ENCODE measurements around the gene ITGB6.
"Not testable (repeated sequence)": the region's sequence is repeated elsewhere in the genome, so short reads cannot be mapped to it uniquely, and the experiment has no call there.

The ITGB6 gene

DNA sequence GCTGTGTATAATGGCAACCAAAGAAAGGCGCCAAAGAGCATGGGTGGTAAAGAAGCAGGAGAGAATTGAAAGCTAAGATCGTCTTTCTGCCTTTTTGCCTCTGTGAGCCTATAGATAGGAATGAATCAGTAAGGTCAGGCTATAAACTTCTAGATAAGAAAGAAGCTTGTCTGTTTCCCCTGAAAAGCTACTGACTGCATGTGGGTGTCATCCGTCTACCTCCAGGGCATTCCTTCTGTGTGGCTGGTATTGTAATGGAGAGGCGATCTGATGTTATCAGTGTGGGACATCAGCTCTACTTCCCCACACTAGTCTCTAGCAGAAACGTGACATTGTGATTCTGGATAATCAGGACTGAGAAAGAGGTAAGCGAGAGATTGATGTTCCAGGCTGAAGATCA, 74.2 kb downstream of the ITGB6 start:
- H3K27me3 ChIP-seq (replicated peaks): no peaks in the 10 kb centered on the region
- in situ Hi-C loops (cut with HindIII; ENCODE audit: low pct_ligation_motif_present, low sequenced_read_pairs): no loop called here
- H3K27ac ChIP-seq: no peak overlapping the region
- H3K4me3 ChIP-seq (ENCODE audit: low read depth, low read length): no peak overlapping the region
- no peak for DNase-seq
- TF ChIP-seq, protein P1, sequence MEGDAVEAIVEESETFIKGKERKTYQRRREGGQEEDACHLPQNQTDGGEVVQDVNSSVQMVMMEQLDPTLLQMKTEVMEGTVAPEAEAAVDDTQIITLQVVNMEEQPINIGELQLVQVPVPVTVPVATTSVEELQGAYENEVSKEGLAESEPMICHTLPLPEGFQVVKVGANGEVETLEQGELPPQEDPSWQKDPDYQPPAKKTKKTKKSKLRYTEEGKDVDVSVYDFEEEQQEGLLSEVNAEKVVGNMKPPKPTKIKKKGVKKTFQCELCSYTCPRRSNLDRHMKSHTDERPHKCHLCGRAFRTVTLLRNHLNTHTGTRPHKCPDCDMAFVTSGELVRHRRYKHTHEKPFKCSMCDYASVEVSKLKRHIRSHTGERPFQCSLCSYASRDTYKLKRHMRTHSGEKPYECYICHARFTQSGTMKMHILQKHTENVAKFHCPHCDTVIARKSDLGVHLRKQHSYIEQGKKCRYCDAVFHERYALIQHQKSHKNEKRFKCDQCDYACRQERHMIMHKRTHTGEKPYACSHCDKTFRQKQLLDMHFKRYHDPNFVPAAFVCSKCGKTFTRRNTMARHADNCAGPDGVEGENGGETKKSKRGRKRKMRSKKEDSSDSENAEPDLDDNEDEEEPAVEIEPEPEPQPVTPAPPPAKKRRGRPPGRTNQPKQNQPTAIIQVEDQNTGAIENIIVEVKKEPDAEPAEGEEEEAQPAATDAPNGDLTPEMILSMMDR (IDR thresholded peaks at IDR 0.05; ENCODE audit: low read depth, low read length, missing control alignments): no peak
- H3K36me3 ChIP-seq (replicated peaks): no peaks in the 10 kb centered on the region

DNA sequence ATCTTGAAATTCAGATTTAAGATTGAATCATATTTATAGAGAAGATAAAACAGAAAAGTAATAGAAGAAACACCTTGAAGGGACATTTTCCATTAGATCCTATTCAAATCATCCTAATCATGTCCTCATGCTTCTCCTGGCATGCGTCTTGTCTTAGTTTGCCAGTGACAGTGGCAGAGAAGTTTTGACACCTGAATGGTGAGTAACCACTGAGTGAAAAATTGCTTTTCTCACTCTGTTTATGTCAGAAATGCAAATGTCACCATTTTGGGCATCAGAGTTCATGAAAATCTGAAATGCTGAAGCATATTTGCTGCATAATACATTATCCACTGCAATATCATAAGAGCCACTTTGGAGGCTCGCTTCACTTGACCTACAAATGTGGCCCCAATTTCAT, 74.7 kb downstream of the ITGB6 start:
- Histone ChIP-seq H3K4me3 (ENCODE audit: low read depth, low read length) (no peak overlapping the region), H3K27me3 (replicated peaks) (no peaks in the 10 kb centered on the region), H3K36me3 (replicated peaks) (no peaks in the 10 kb centered on the region), H3K27ac (no peak overlapping the region)
- in situ Hi-C loops (cut with HindIII; ENCODE audit: low pct_ligation_motif_present, low sequenced_read_pairs): no loop called here
- TF ChIP-seq, protein P1 (IDR thresholded peaks at IDR 0.05; ENCODE audit: low read depth, low read length, missing control alignments): no peak
- no peak for DNase-seq

- H3K36me3 ChIP-seq (replicated peaks): no peaks in the 10 kb centered on the region
- in situ Hi-C loops (cut with HindIII; ENCODE audit: low pct_ligation_motif_present, low sequenced_read_pairs): no loop called here
- H3K27me3 ChIP-seq (replicated peaks): no peaks in the 10 kb centered on the region
- no peak overlapping the region for H3K4me3 ChIP-seq (ENCODE audit: low read depth, low read length)
- DNase-seq: no peak
- TF ChIP-seq, protein P1 (IDR thresholded peaks at IDR 0.05; ENCODE audit: low read depth, low read length, missing control alignments): no peak
- H3K27ac ChIP-seq: no peak overlapping the region
These were observed 75.5 kb downstream of the ITGB6 start for GRCh38 chr2:160124571-160124970.

DNA sequence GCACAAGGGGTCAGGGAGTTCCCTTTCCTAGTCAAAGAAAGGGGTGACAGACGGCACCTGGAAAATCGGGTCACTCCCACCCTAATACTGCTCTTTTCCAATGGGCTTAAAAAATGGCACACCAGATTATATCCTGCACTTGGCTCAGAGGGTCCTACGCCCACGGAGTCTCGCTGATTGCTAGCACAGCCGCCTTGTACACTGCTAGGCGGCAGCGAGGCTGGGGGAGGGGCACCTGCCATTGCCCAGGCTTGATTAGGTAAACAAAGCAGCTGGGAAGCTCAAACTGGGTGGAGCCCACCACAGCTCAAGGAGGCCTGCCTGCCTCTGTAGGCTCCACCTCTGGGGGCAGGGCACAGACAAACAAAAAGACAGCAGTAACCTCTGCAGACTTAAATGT, 85.4 kb downstream of the ITGB6 start:
- H3K27ac ChIP-seq; DNase-seq; in situ Hi-C loops (cut with HindIII; ENCODE audit: low pct_ligation_motif_present, low sequenced_read_pairs); H3K4me3 ChIP-seq (ENCODE audit: low read depth, low read length); H3K36me3 ChIP-seq (replicated peaks); H3K27me3 ChIP-seq (replicated peaks): not testable (repeated sequence)

DNA sequence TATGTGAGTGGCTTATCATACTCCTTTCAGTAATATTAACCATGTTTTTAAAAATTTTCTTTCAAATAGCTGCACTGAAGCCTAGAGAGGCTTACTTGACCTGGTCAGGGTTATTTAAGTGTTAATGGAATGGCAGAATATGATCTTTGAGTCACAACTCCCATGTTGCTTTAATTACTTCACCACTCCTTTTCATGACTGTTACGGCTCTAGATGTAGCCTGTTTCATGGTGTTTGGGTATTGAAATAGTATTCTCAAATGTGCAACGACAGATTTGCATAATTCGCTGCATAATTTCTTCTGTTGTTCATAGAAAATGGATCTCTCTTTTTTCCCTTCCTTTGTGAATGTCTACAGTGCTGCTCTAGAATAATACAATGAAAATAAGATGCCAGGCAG, 86.1 kb downstream of the ITGB6 start:
- no peaks in the 10 kb centered on the region for H3K27me3 ChIP-seq (replicated peaks)
- in situ Hi-C loops (cut with HindIII; ENCODE audit: low pct_ligation_motif_present, low sequenced_read_pairs): no loop called here
- no peaks in the 10 kb centered on the region for H3K36me3 ChIP-seq (replicated peaks)
- no peak overlapping the region for H3K27ac ChIP-seq
- DNase-seq: no peak
- no peak overlapping the region for H3K4me3 ChIP-seq (ENCODE audit: low read depth, low read length)
- TF ChIP-seq, protein P1 (IDR thresholded peaks at IDR 0.05; ENCODE audit: low read depth, low read length, missing control alignments): no peak

GRCh38 chr2:160111951-160112798, 87.9 kb downstream of the ITGB6 start:
- TF ChIP-seq, protein P1 (IDR thresholded peaks at IDR 0.05; ENCODE audit: low read depth, low read length, missing control alignments): no peak
- H3K27me3 ChIP-seq (replicated peaks): no peaks in the 10 kb centered on the region
- no peak overlapping the region for H3K27ac ChIP-seq
- DNase-seq: no peak
- in situ Hi-C loops (cut with HindIII; ENCODE audit: low pct_ligation_motif_present, low sequenced_read_pairs): no loop called here
- no peaks in the 10 kb centered on the region for H3K36me3 ChIP-seq (replicated peaks)
- no peak overlapping the region for H3K4me3 ChIP-seq (ENCODE audit: low read depth, low read length)
